HG02623 (cell line): Measurements from ENCODE around the gene C20orf141.

ENCODE experiments used
- ATAC-seq: cut with Tn5 transposase; IDR thresholded peaks from one replicate; pipeline ENCODE4 v1.9.1; 2021; ENCODE audit warnings: moderate library complexity; ENCODE audit not compliant: unreplicated experiment

C20orf141 gene

DNA sequence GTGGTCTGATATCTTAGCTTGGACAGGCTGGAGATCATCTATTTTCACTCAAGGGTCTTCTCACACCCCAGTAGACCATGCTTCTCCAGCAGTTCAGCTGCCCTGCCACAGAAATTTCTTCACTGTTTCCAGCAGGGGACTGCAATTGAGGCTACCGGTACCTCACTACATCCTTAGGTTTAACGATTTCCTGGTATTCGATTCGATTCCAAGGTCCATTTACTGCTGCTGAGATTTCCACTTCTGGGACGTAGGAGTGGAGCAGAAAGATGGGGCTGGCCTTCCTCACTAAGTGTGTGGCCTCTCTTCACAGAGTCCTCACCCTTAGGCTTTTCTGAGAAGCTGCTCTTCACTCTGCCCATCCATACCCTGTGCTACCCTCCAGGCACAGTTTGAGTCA lies 31.9 kb downstream of the C20orf141 start:
- no peak for ATAC-seq

DNA sequence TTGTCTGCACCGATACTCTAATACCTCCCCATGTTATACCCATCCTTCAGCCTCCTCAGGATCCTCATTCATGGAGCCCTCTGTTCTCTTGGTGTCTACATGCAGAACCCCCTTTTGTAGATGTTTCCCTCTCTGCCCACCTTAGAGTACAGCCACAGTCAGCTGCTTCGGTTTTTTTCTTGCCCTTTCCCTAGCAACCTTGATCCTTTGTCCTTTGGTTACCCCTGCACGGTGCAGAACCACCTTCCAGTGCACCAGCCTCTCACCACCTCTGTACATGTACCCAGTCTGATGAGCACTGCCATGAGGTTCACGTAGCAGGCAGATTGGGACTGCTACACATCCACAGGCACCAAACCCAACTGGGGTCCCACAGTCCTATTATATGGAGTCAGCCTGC lies 33.0 kb downstream of the C20orf141 start:
- ATAC-seq: no peak

DNA sequence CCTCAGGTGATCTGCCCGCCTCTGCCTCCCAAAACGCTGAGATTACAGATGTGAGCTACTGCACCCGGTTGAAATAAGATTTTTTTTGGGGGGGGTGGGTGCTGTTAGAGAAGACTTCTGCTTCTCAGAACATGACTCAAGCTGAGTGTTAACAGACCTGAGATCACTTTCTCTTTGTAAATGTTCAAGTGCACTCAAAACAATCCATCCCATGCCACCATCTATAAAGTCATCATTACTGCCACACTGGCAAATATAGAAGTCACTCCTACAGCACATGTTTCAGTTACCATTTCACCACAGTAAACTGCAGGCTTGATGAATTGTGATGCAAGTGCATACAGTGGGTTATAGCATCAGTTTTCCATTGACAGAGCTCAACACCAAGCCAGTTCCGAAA lies 34.7 kb downstream of the C20orf141 start:
- ATAC-seq: no peak

DNA sequence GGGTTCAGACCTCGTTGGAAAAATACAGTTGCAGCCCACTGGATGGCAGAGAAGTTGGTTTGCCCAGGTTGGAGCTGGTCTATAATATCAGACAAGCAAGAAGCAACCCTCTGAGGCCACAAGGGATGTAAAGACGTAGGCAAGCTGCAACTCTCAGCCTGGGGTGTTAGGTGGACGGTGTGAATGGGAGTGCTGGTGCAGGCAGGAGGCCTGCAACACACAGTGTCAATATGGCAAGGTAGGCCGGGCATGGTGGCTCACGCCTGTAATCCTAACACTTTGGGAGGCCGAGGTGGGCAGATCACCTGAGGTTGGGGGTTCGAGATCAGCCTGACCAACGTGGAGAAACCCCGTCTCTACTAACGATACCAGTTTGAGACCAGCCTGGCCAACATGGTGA lies 36.3 kb downstream of the C20orf141 start:
- no peak for ATAC-seq

DNA sequence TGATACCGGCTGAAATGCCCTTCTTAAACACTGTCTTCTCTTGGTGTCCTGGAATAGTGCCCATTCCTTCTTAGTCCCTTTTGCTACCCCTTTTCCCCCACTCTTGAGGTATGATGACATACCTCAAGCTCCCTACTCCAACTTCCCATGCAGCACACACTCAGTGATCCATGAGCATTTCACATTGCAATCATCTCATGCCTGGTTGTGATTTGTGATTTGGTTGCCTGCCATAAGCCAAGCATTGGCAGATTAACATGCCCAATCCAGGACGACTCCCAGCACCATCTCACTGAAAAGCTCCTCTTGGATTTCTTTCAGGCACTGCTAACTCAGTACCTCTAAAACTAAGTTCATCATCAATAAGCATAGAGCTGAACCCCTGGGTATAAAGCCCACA lies 43.8 kb downstream of the C20orf141 start:
- no peak for ATAC-seq

DNA sequence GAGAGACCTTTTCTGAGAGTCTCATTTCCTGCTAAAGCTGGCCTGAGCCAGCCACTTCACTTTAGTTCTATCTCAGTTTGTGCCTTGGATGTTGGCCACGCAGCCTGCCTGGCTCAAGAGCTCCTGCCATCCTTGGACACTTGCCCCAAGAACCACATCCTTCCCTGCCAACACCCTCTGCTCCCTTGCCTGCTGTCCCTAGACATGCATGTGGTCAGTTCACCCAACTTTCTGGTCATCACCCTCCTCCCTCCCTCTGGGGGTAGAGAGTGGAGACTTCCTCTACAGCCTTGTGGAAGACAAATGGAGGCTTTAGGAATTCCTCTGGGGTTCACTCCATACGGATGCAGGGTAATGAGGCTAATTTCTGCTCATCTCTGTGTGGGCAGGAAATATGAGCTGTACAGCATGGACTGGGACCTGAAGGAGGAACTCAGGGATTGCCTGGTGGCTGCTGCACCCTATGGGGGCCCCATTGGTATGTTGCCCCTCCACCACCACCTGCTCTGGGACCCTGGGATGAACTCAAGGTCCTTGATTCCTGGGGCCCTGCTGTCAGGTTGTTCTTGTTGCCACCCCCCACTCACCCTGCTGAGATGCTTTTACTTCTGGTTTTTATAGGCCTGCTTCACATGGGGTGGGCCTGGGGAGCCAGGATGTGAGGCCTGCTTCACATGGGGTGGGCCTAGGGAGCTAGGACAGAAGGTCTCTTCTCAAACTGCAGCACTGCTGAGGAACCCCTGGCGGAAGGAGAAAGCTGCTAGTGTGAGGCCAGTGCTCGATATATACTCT lies 44.7 kb downstream of the C20orf141 start:
- ATAC-seq: no peak

DNA sequence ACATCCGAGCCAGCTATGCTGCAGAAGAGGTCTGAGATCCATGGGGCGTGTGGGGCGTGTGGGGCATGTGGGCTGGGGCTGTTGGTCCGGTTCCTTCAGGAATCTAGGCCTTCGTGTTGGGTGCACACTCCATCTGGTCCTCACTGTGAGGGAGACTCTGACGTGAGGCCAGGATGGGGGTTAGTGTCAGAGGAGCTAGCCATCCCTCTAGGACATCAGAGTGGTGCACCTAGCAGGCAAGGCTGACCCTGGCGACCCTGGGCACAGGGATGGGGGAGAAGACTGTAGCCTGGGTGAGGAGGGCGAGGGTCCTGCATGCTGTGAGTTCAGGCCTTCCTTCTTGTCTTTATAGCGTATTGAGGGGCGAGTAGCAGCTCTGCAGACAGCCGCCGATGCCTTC lies 49.8 kb downstream of the C20orf141 start:
- no peak for ATAC-seq

DNA sequence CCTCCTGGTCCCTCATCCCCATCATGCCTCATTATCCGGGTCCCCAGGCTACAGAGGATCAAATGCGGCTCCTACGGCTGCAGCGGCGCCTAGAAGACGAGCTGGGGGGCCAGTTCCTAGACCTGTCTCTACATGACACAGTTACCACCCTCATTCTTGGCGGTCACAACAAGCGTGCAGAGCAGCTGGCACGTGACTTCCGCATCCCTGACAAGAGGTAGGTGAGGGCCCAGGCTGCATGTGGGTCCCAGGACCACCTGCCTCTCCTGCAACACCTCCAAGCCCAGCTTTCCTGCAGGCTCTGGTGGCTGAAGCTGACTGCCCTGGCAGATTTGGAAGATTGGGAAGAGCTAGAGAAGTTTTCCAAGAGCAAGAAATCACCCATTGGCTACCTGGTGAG lies 50.3 kb downstream of the C20orf141 start:
- no peak for ATAC-seq
